Endothelial cell of umbilical vein (primary cell): ENCODE data around the gene CFAP46.

ENCODE experiments used
- EZH2 ChIP-seq: IDR thresholded peaks from 2 replicates; pipeline ENCODE4 v1.6.1; 2012; ENCODE audit warnings: borderline replicate concordance, low read depth, mild to moderate bottlenecking, moderate library complexity, low read length, inconsistent platforms; ENCODE audit not compliant: severe bottlenecking
- FOS ChIP-seq: IDR thresholded peaks from 2 replicates; pipeline ENCODE4 v1.6.1; 2011; ENCODE audit warnings: mild to moderate bottlenecking, low read length, moderate library complexity, borderline replicate concordance; ENCODE audit not compliant: insufficient read depth
- MYC ChIP-seq: IDR thresholded peaks from one replicate; pipeline ENCODE4 v1.6.1; 2011; ENCODE audit warnings: mild to moderate bottlenecking, low read depth, low read length
- POLR2A ChIP-seq: IDR thresholded peaks from 2 replicates; pipeline ENCODE4 v1.6.1; 2012; ENCODE audit warnings: low read depth, mild to moderate bottlenecking, control low read depth, low read length
- TF ChIP-seq, protein P1 (sequence below), 2 donors: IDR thresholded peaks; 1 replicate in 1 of 2; 2 replicates in 1 of 2; pipeline ENCODE4 v1.5.1; 2011; ENCODE audit warnings: low read length in 2 of 2, mild to moderate bottlenecking in 2 of 2, moderate library complexity in 2 of 2, control low read depth in 1 of 2, inconsistent platforms in 1 of 2, low read depth in 1 of 2; ENCODE audit not compliant: insufficient read depth in 1 of 2; ENCODE audit errors: extremely low read depth in 1 of 2

DNA sequence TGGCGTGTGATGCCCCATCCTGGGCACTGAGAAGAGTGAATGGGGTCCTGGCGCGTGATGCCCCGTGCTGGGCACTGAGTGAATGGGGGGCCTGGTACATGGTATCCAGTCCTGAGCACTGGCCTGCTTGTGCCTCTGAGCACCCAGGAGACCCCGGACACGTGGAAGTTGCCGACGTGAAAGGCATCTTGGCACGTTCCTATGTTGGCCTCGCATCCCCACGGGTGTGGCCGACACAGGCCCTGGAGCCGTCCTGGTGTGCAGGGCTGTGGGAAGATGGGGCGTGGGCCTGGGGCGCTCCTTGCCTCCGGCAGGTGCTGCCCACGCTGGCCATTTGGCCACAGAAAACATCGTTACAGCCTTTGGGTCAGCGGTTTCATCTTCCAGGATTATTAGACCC, 35.5 kb downstream of the CFAP46 start:
- TF ChIP-seq MYC (no peak), POLR2A (no peak), FOS (no peak), EZH2 (no peak)
- TF ChIP-seq, protein P1, sequence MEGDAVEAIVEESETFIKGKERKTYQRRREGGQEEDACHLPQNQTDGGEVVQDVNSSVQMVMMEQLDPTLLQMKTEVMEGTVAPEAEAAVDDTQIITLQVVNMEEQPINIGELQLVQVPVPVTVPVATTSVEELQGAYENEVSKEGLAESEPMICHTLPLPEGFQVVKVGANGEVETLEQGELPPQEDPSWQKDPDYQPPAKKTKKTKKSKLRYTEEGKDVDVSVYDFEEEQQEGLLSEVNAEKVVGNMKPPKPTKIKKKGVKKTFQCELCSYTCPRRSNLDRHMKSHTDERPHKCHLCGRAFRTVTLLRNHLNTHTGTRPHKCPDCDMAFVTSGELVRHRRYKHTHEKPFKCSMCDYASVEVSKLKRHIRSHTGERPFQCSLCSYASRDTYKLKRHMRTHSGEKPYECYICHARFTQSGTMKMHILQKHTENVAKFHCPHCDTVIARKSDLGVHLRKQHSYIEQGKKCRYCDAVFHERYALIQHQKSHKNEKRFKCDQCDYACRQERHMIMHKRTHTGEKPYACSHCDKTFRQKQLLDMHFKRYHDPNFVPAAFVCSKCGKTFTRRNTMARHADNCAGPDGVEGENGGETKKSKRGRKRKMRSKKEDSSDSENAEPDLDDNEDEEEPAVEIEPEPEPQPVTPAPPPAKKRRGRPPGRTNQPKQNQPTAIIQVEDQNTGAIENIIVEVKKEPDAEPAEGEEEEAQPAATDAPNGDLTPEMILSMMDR (IDR thresholded peaks at IDR 0.05; ENCODE audit: extremely low read depth in 1 of 2, insufficient read depth in 1 of 2, low read depth in 1 of 2, low read length in 2 of 2): no peak
